Muscle of leg (tissue), 11 donors: ENCODE measurements around the gene C17orf75. TPM values are rescaled to one million over a fixed set of nuclear protein-coding genes. Genes with fewer than 3 reads are reported as not detected.
"Not testable (repeated sequence)": the region's sequence is repeated elsewhere in the genome, so short reads cannot be mapped to it uniquely, and the experiment has no call there.

Source experiments
- DNase-seq: peaks from one replicate; pipeline ENCODE4 v3.0.0; 2013
- H3K27ac ChIP-seq: one replicate; pipeline ENCODE4 v1.5.1; 2013; ENCODE audit warnings: mild to moderate bottlenecking, low read length, control low read depth
- H3K27me3 ChIP-seq: one replicate; pipeline ENCODE4 v1.6.1; 2013; ENCODE audit warnings: low read length; ENCODE audit not compliant: control insufficient read depth, insufficient read depth
- H3K36me3 ChIP-seq: one replicate; pipeline ENCODE4 v1.6.1; 2013; ENCODE audit warnings: low read length; ENCODE audit not compliant: control insufficient read depth, insufficient read depth
- H3K4me1 ChIP-seq: one replicate; pipeline ENCODE4 v1.6.1; 2013; ENCODE audit warnings: low read length; ENCODE audit not compliant: control insufficient read depth, insufficient read depth
- H3K4me3 ChIP-seq: one replicate; pipeline ENCODE4 v1.5.1; 2013; ENCODE audit warnings: low read length, control low read depth
- H3K9me3 ChIP-seq: replicated peaks from 2 replicates; pipeline ENCODE4 v1.6.1; 2013; ENCODE audit warnings: low read depth, low read length; ENCODE audit not compliant: control insufficient read depth
- WGBS: methylation state at CpG from one replicate; pipeline ENCODE4 v1.1.5; 2013; ENCODE audit warnings: missing lambda C conversion rate; ENCODE audit not compliant: insufficient coverage; 5-methylcytosine and 5-hydroxymethylcytosine counted together
- polyA plus RNA-seq, 8 donors: library from polyadenylated mRNA; unstranded; fragments of 120-200 nt; gene quantifications; one replicate each; pipeline versions ENCODE4 v1.2.1 to v1.2.3, GENCODE V29; 2013; ENCODE audit warnings: inconsistent platforms in 1 of 8, low replicate concordance in 1 of 8; ENCODE audit not compliant: insufficient read length in 8 of 8, insufficient read depth in 1 of 8
- total RNA-seq: library from RNA; stranded (reverse); fragments of 120-200 nt; gene quantifications from one replicate; pipeline ENCODE4 v1.2.4, GENCODE V29; 2013

The C17orf75 gene
- total and polyA plus RNA-seq, 9 donors, result 13.7 to 22.3 (median 18.7) TPM

DNA sequence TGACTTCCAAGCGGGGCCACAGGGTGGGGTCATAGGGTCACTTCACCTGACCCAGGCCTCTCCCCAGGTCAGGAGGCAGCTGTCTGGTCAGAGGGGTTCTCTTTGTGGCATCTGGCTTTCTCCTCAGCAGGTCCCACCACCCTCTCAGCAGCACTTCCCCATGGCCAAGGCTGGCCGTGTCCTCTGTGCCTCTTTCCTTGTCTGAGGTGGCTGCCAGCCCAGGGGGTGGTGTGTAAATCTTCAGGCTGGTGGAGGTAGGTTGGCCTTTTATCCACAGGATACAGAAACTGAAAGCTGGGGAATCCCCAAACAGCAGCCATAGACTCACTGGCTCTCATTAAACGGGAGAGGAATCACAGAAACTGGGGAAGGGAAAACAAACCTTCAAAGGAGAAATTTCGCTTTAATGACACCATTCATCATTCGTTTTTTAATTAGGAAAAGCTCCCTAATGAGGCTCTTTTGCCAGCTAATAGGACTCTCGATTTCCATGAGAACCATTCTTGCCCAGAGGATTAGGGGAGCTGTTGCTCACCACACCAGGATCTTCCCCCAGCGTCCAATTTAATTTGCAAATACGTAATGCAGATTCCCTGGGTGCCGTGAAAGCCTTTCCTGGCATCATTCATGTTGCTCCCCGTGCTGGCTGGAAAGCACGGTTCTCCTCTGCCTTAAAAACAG, 18.0 kb downstream of the C17orf75 start:
- no peaks in the 10 kb centered on the region for H3K4me1 ChIP-seq
- no peaks in the 10 kb centered on the region for H3K27me3 ChIP-seq
- WGBS, result 10% methylated on average over 6 of the region's 11 CpGs
- no peaks in the 10 kb centered on the region for H3K9me3 ChIP-seq
- no peaks in the 10 kb centered on the region for H3K36me3 ChIP-seq
- H3K27ac ChIP-seq, result no peak overlapping the region
- DNase-seq, result no peak
- H3K4me3 ChIP-seq, result no peak overlapping the region

DNA sequence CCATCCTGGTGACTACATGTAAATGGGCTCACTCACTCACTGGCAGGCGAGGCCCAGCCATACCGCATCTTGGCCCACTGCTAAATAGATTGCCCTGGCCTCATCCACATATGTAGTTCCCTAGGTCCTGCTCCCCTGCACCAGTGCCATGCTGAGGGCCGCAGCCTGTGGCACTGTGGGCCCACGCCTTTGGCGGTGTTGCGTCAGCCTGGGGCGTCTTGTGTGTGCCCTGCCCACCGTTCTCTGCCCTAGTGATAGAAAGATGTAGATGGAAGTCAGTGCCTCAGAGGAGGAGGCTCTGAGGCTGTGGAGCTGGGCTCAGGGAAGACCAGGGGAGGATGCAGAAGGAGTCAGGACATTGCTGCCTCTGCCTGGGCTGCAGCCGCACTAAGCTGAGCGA, 18.9 kb downstream of the C17orf75 start:
- H3K4me1 ChIP-seq, result no peaks in the 10 kb centered on the region
- H3K9me3 ChIP-seq, result no peaks in the 10 kb centered on the region
- no peak overlapping the region for H3K4me3 ChIP-seq
- no peaks in the 10 kb centered on the region for H3K27me3 ChIP-seq
- no peak for DNase-seq
- 90% methylated on average over 9 of the region's 10 CpGs for WGBS
- H3K36me3 ChIP-seq, result no peaks in the 10 kb centered on the region
- H3K27ac ChIP-seq, result no peak overlapping the region

DNA sequence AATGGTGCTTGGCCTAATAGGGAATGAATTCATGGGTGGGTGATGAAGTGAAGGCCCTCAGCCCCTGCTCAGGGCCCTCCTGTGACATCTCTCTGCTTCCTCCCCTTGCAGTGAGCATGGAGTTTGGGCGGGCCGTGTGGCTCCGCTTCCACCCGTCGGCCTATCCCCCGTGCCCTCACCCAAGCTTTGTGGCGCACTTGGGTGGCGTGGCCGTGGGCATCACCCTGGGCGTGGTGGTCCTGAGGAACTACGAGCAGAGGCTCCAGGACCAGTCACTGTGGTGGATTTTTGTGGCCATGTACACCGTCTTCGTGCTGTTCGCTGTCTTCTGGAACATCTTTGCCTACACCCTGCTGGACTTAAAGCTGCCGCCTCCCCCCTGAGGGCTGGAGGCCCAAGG, 21.1 kb downstream of the C17orf75 start:
- Histone ChIP-seq H3K4me3 (no peak overlapping the region), H3K4me1 (no peaks in the 10 kb centered on the region), H3K27me3 (no peaks in the 10 kb centered on the region), H3K9me3 (no peaks in the 10 kb centered on the region), H3K27ac (no peak overlapping the region), H3K36me3 (no peaks in the 10 kb centered on the region)
- DNase-seq, result no peak
- 88% methylated on average over 15 of the region's 15 CpGs for WGBS

DNA sequence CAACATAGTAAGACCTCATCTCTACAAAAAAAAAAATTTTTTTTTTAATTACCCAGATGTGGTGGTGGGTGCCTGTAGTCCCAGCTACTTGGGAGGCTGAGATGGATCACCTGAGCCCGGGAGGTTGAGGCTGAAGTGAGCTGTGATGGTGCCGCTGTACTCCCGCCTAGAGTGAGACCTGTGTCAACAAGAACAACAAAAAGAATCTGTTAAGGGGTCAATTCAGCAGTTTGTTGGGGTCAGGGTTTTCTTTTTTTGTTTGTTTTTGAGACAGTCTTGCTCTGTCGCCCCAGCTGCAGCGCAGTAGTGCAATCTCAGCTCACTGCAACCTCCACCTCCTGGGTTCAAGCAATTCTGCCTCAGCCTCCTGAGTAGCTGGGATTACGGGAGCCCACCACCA, 21.9 kb downstream of the C17orf75 start:
- H3K36me3 ChIP-seq, DNase-seq, H3K27me3 ChIP-seq, H3K4me1 ChIP-seq, H3K9me3 ChIP-seq, H3K27ac ChIP-seq, H3K4me3 ChIP-seq: not testable (repeated sequence)
- WGBS, result 93% methylated on average over 2 of the region's 6 CpGs

DNA sequence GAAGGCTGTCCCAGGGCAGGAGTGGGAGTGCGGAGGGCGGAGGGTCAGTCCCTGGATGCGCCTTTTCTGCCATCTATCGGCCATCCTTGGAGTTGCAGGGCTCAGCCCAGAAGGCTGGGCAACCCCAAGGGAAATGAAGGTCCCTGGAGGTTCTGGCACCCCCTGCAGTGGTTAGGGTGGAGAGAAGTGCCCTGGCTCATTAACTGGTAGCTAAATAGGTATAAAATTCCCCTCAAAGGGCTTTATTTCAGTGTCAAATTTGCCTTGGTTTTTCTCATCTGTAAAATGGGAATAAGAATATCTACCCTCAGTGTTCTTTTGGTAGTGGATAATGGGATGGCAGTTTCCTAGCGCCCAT, 22.4 kb downstream of the C17orf75 start:
- H3K36me3 ChIP-seq, result no peaks in the 10 kb centered on the region
- no peak overlapping the region for H3K27ac ChIP-seq
- H3K4me3 ChIP-seq, result no peak overlapping the region
- H3K4me1 ChIP-seq, result no peaks in the 10 kb centered on the region
- no peaks in the 10 kb centered on the region for H3K27me3 ChIP-seq
- 0% methylated on average over 2 of the region's 5 CpGs for WGBS
- H3K9me3 ChIP-seq, result no peaks in the 10 kb centered on the region
- peak; percentile 64 for DNase-seq

DNA sequence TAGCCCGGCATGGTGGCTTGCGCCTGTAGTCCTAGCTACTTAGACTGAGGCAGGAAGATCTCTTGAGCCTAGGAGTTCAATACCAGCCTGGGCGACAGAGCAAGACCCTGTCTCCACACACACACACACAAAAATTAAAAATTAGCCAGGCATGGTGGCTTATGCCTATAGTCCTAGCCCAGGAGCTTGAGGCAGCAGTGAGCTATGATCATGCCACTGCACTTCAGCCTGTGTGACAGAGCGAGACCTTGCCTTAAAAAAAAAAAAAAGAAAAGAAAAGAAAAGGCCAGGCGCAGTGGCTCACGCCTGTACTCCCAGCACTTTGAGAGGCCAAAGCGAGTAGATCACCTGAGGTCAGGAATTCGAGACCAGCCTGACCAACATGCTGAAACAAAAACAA, 23.9 kb downstream of the C17orf75 start:
- Histone ChIP-seq H3K27me3 (no peaks in the 10 kb centered on the region), H3K27ac (no peak overlapping the region), H3K4me1 (no peaks in the 10 kb centered on the region), H3K9me3 (no peaks in the 10 kb centered on the region), H3K4me3 (no peak overlapping the region), H3K36me3 (no peaks in the 10 kb centered on the region)
- no CpG with 5 or more reads among the region's 8 CpGs for WGBS
- DNase-seq, result no peak

DNA sequence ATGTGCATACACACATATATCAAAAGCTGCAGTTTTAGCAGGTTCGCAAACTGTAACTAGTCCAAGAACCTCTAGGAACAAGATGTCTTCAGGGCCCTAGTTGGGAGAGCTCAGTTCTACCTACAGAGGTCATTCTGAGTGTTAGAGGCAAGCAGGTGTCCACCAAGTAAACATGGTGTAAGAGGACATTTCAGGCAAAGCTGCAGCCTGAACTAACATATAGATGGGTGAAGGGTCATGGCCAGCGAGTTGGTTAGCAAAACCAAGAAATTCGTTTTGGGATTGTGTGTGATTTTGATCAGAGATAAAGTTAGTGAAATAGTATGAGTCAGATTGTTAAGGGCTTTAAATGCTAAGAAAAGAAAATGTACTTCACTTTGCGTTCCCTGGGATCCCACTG, 24.6 kb downstream of the C17orf75 start:
- no peaks in the 10 kb centered on the region for H3K4me1 ChIP-seq
- 81% methylated on average over 3 of the region's 4 CpGs for WGBS
- no peaks in the 10 kb centered on the region for H3K27me3 ChIP-seq
- no peak for DNase-seq
- H3K4me3 ChIP-seq, result no peak overlapping the region
- no peaks in the 10 kb centered on the region for H3K36me3 ChIP-seq
- no peak overlapping the region for H3K27ac ChIP-seq
- no peaks in the 10 kb centered on the region for H3K9me3 ChIP-seq

DNA sequence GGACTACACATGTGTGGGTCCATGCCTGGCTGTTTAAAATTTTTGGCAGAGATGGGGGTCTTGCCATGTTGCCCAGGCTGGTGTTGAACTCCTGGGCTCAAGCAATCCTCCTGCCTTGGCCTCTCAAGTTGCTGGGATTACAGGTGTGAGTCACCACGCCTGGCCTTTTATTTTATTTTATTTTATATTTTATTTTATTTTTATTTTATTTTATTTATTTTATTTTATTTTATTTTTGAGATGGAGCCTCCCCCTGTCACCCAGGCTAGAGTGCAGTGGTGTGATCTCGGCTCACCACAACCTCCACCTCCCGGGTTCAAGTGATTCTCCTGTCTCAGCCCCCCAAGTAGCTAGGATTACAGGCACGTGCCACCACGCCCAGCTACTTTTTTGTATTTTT, 25.3 kb downstream of the C17orf75 start:
- 100% methylated on average over 2 of the region's 5 CpGs for WGBS
- H3K4me1 ChIP-seq, H3K9me3 ChIP-seq, H3K27me3 ChIP-seq, H3K4me3 ChIP-seq, DNase-seq, H3K27ac ChIP-seq, H3K36me3 ChIP-seq: not testable (repeated sequence)

DNA sequence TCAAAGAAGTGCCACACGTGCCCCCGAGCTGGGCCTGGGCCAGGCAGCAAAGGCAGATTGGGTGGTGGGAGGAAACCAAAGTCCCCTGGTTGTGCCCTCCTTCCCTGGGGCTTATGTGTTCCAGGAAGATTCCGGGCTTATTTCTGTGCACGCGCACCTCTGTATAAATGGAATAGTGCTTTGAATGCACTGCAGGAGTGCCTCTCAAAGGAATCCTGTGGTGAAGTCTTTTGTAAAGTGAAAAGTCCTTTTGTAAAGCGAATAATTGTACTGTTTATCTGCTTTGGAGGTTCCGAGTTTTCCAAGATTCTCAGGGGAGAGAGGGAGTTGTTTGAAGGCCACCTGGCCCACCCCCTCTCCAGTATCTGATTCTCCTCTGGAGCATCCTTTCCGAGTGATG, 26.8 kb downstream of the C17orf75 start:
- Histone ChIP-seq H3K27ac (no peak overlapping the region), H3K36me3 (no peaks in the 10 kb centered on the region), H3K4me1 (peaks cover 5% of the 10 kb centered on the region), H3K9me3 (no peaks in the 10 kb centered on the region), H3K4me3 (no peak overlapping the region), H3K27me3 (no peaks in the 10 kb centered on the region)
- no peak for DNase-seq
- 74% methylated on average over 4 of the region's 8 CpGs for WGBS

DNA sequence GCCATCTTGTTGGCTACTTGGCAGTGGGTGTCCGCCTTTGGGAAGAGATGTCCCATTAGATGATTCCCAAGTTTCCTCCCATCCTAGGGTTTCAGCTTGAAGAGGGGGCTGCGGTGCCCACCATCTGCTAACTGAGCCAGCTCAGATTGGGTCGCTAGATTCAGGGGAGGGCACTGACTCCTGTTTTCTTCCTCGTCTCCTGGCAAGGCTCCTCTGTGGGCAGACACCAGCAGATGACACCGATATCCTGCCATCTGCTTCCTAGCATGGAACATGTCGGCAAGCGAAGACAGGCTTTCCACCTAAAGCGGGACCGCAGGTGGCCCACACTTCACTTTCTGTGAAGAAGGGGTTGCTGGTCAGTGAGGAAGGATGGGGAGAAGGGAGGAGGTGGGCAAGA, 27.3 kb downstream of the C17orf75 start:
- Histone ChIP-seq H3K27ac (no peak overlapping the region), H3K4me1 (peaks cover 5% of the 10 kb centered on the region), H3K36me3 (no peaks in the 10 kb centered on the region), H3K27me3 (no peaks in the 10 kb centered on the region), H3K9me3 (no peaks in the 10 kb centered on the region), H3K4me3 (no peak overlapping the region)
- no peak for DNase-seq
- 82% methylated on average over 4 of the region's 9 CpGs for WGBS

DNA sequence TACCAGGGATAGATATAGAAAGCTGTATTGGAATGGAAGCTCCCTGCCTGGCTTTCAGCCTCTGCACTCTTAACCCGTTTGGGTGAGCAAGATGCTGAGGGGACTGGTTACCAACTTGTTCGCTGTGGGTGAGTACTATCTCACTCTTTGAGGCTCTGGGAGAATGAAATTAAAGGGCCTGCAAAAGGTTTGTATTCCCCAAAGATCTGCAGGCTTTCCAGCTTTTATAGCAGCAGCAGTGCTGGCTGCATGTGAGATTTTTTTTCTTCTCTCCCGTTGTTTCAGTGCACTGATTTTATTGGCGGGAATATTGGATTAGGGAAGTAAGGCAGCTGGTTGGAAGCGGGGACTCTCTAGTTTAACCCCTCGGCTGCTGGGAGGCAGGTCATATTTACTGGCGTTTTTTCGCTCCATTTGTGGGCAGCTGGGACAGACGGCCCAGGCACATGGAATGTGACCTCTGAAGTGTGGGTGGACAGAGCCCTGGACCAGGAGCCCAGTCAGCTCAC, 30.9 kb downstream of the C17orf75 start:
- no peaks in the 10 kb centered on the region for H3K36me3 ChIP-seq
- 6% methylated on average over 6 of the region's 9 CpGs for WGBS

More for the DNA sequence above, 30.9 kb downstream of the C17orf75 start:
- Histone ChIP-seq H3K9me3 (no peaks in the 10 kb centered on the region), H3K4me3 (peak overlapping the region; percentile 5), H3K4me1 (peaks cover 5% of the 10 kb centered on the region), H3K27me3 (no peaks in the 10 kb centered on the region), H3K27ac (peak overlapping the region; percentile 53)
- DNase-seq, result peak; percentile 94
